22Rv1 (cell line): ENCODE data around the gene ITIH4.
"Not testable (repeated sequence)": the region's sequence is repeated elsewhere in the genome, so short reads cannot be mapped to it uniquely, and the experiment has no call there.

Experiments
- H3K27ac ChIP-seq: fragments of 450-650 bp; 2 replicates; pipeline ENCODE4 v1.5.1; 2017
- CTCF ChIP-seq: fragments of 450-650 bp; IDR thresholded peaks from 2 replicates; pipeline ENCODE4 v1.5.1; 2017; ENCODE audit warnings: mild to moderate bottlenecking
- ZFX ChIP-seq: fragments of 450-650 bp; IDR thresholded peaks from 2 replicates; pipeline ENCODE4 v1.6.1; 2017; ENCODE audit warnings: antibody characterized with exemption, borderline replicate concordance

ITIH4 gene

GRCh38 chr3:52777959-52778805 lies 52.3 kb downstream of the ITIH4 start:
- TF ChIP-seq CTCF (no peak), ZFX (no peak)

GRCh38 chr3:52777127-52777958 lies 53.1 kb downstream of the ITIH4 start, which contains the start of gene ITIH1:
Gene ITIH1 (plus strand): TSS chr3:52777599. CDS start chr3:52777616, 17 bp downstream.
- no peak within 1 kb of the TSS for H3K27ac ChIP-seq
- TF ChIP-seq CTCF: no peak
- TF ChIP-seq ZFX: no peak

More at GRCh38 chr3:52777959-52778805, 52.3 kb downstream of the ITIH4 start:
- H3K27ac ChIP-seq: no peak overlapping the region

GRCh38 chr3:52776486-52776885 lies 54.0 kb downstream of the ITIH4 start:
- H3K27ac ChIP-seq: not testable (repeated sequence)

- no peak overlapping the region for H3K27ac ChIP-seq
- TF ChIP-seq ZFX: no peak
- no peak for TF ChIP-seq CTCF
Measured at GRCh38 chr3:52775877-52776276, 54.6 kb downstream of the ITIH4 start.

GRCh38 chr3:52774901-52775864 lies 55.3 kb downstream of the ITIH4 start:
- TF ChIP-seq CTCF (no peak), ZFX (no peak)
- no peak overlapping the region for H3K27ac ChIP-seq

- TF ChIP-seq ZFX: no peak
- TF ChIP-seq CTCF: no peak
Measured at GRCh38 chr3:52774066-52774713, 56.3 kb downstream of the ITIH4 start.

More at GRCh38 chr3:52774066-52774713, 56.3 kb downstream of the ITIH4 start:
- H3K27ac ChIP-seq: no peak overlapping the region
